Smooth muscle cell (in vitro differentiated cells): ENCODE measurements around the gene PARD3B. TPM values are rescaled to one million over a fixed set of nuclear protein-coding genes. Genes with fewer than 3 reads are reported as not detected.

Experiments
- DNase-seq: peaks from one replicate; lab custom pipeline; 2025; ENCODE audit not compliant: unreplicated experiment; lab: John Stamatoyannopoulos, UW
- H2AFZ ChIP-seq: fragments of 200-600 bp; sonication (generic); 2 replicates; pipeline ENCODE4 v1.6.0; 2016; ENCODE audit warnings: antibody characterized with exemption, low read depth, mild to moderate bottlenecking
- H3F3A ChIP-seq: fragments of 200-600 bp; sonication (generic); 2 replicates; pipeline ENCODE4 v1.6.0; 2017; ENCODE audit warnings: antibody characterized with exemption, low read depth
- H3K27ac ChIP-seq: fragments of 200-600 bp; sonication (generic); 2 replicates; pipeline ENCODE4 v1.5.1; 2016; ENCODE audit warnings: low read depth, mild to moderate bottlenecking
- H3K27me3 ChIP-seq: fragments of 200-600 bp; sonication (generic); 2 replicates; pipeline ENCODE4 v1.6.1; 2016; ENCODE audit warnings: low read depth, mild to moderate bottlenecking
- H3K36me3 ChIP-seq: fragments of 200-600 bp; sonication (generic); 2 replicates; pipeline ENCODE4 v1.5.1; 2016; ENCODE audit warnings: low read depth
- H3K4me1 ChIP-seq: fragments of 200-600 bp; sonication (generic); 2 replicates; pipeline ENCODE4 v1.5.1; 2016; ENCODE audit warnings: low read depth
- H3K4me2 ChIP-seq: fragments of 200-600 bp; sonication (generic); 2 replicates; pipeline ENCODE4 v1.6.0; 2016; ENCODE audit warnings: mild to moderate bottlenecking
- H3K4me3 ChIP-seq: fragments of 200-600 bp; sonication (generic); 2 replicates; pipeline ENCODE4 v1.5.1; 2016; ENCODE audit warnings: mild to moderate bottlenecking
- H3K79me2 ChIP-seq: fragments of 200-600 bp; sonication (generic); 2 replicates; pipeline ENCODE4 v1.6.0; 2016; ENCODE audit warnings: low read depth, mild to moderate bottlenecking
- H3K9ac ChIP-seq: fragments of 200-600 bp; sonication (generic); 2 replicates; pipeline ENCODE4 v1.6.0; 2016; ENCODE audit warnings: low read depth
- H3K9me3 ChIP-seq: fragments of 200-600 bp; sonication (generic); replicated peaks from 2 replicates; pipeline ENCODE4 v1.5.1; 2016; ENCODE audit warnings: low read depth
- H4K20me1 ChIP-seq: fragments of 200-600 bp; sonication (generic); 2 replicates; pipeline ENCODE4 v1.6.0; 2016; ENCODE audit warnings: low read depth
- WGBS: methylation state at CpG from one replicate; pipeline ENCODE4 v1.1.7; 2016; ENCODE audit warnings: low lambda C conversion rate; 5-methylcytosine and 5-hydroxymethylcytosine counted together
- polyA plus RNA-seq: library from polyadenylated mRNA; unstranded; fragments of >200 nt; fragmentation: Nextera tagmentation; extraction: Ambion mirVana; gene quantifications from 2 replicates; pipeline ENCODE4 v1.2.1, GENCODE V29; 2016
- total RNA-seq: library from RNA; depleted of rRNA; stranded (reverse); fragments of >200 nt; gene quantifications from 2 replicates; pipeline ENCODE4 v1.2.3, GENCODE V29; 2014
- TF ChIP-seq, protein P1 (sequence below): fragments of 200-600 bp; sonication (generic); IDR thresholded peaks from 2 replicates; pipeline ENCODE4 v1.5.1; 2017; ENCODE audit warnings: borderline replicate concordance, mild to moderate bottlenecking, antibody characterized with exemption; ENCODE audit not compliant: insufficient read depth, poor library complexity, severe bottlenecking

PARD3B gene
- total and polyA plus RNA-seq, 2 experiments from 2014 or later, result 3.3 to 12.2 TPM

DNA sequence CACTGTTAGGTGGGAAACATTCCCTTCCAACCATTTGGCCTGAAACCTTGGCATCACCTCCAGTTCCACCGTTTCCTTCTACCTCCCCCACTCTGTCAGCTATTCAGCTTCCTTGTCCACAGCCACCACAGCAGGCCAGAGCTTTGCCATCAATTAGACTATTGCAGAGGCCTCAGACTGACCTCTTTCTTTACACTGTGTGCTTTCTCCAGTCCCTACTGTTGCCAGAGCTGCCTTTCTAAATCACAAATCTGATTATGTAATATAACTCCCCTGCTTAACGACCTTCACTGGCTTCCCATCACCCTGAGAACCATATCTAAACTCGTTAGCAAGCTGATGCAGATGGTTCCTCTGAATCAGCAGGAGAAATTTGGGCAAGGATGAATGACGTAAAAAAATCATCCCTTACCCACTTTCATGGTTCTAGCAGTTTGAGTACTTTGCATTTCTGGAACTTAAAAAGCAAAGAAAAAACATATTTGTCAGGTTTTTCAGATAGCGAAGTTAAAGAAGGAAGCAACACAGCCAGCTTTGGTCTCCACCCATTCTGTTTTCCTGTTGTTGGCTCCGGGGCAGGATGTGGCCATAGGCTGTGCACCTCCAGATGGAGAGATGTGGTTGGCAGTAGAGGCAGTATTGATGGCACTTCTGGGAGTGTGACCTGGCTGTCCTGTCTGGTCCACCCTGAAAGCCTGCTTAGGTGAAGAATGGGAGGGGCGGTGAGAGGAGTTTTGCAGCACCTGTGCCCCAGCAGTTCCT lies 422.1 kb downstream of the PARD3B start:
- Histone ChIP-seq H3K27me3 (no peaks in the 10 kb centered on the region), H3K27ac (no peak overlapping the region), H3K9ac (no peak overlapping the region), H3K36me3 (no peaks in the 10 kb centered on the region), H3K79me2 (no peaks in the 10 kb centered on the region), H3K4me2 (no peak overlapping the region), H3K4me3 (no peak overlapping the region), H2AFZ (no peak overlapping the region), H3K9me3 (no peaks in the 10 kb centered on the region), H4K20me1 (no peaks in the 10 kb centered on the region), H3K4me1 (peaks cover 4% of the 10 kb centered on the region), H3F3A (no peaks in the 10 kb centered on the region)
- WGBS, result 87% methylated on average over 7 of the region's 7 CpGs
- TF ChIP-seq, protein P1, sequence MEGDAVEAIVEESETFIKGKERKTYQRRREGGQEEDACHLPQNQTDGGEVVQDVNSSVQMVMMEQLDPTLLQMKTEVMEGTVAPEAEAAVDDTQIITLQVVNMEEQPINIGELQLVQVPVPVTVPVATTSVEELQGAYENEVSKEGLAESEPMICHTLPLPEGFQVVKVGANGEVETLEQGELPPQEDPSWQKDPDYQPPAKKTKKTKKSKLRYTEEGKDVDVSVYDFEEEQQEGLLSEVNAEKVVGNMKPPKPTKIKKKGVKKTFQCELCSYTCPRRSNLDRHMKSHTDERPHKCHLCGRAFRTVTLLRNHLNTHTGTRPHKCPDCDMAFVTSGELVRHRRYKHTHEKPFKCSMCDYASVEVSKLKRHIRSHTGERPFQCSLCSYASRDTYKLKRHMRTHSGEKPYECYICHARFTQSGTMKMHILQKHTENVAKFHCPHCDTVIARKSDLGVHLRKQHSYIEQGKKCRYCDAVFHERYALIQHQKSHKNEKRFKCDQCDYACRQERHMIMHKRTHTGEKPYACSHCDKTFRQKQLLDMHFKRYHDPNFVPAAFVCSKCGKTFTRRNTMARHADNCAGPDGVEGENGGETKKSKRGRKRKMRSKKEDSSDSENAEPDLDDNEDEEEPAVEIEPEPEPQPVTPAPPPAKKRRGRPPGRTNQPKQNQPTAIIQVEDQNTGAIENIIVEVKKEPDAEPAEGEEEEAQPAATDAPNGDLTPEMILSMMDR, result no peak
- DNase-seq, result no peak

DNA sequence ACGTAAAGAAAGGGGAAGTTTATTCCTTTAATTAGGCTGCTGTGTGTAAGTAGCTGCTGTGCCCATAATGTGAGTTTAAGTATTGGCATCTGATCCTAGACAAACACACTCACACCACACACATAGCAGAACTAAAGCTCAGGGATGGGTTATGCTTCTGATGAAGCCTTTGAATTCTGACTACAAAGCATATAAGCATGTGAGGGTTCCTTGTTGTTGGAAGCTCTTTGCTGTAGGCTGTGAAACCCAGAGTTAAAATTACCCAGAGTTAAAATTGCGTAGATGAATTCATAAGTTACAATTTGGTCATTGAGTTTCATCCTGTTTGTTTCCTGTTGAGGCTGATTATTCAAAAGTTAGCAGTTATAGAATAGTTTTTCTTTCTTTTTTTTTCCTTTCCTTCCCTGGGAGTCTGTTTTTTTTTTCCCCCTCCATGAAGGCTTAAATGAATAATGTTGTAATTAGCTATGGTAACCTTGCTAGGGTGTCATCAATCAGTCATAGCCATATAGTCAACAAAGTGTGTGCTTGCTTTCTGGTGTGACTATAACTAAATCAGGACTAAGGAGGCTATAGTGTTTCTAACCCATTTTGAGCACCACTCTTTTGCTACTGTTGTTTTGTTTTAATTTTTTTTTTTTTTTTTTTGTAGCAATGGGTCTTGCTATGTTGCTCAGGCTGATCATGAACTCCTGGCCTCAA lies 426.1 kb downstream of the PARD3B start:
- no peaks in the 10 kb centered on the region for H3K9me3 ChIP-seq
- 83% methylated on average over 2 of the region's 2 CpGs for WGBS
- no peak overlapping the region for H2AFZ ChIP-seq
- H3K27ac ChIP-seq, result no peak overlapping the region
- DNase-seq, result no peak
- H3K9ac ChIP-seq, result no peak overlapping the region
- peaks cover 16% of the 10 kb centered on the region for H3K4me1 ChIP-seq
- no peak overlapping the region for H3K4me2 ChIP-seq
- no peak overlapping the region for H3K4me3 ChIP-seq
- H3F3A ChIP-seq, result no peaks in the 10 kb centered on the region
- H3K79me2 ChIP-seq, result no peaks in the 10 kb centered on the region
- TF ChIP-seq, protein P1, result no peak
- H3K36me3 ChIP-seq, result no peaks in the 10 kb centered on the region
- H3K27me3 ChIP-seq, result no peaks in the 10 kb centered on the region
- H4K20me1 ChIP-seq, result no peaks in the 10 kb centered on the region

DNA sequence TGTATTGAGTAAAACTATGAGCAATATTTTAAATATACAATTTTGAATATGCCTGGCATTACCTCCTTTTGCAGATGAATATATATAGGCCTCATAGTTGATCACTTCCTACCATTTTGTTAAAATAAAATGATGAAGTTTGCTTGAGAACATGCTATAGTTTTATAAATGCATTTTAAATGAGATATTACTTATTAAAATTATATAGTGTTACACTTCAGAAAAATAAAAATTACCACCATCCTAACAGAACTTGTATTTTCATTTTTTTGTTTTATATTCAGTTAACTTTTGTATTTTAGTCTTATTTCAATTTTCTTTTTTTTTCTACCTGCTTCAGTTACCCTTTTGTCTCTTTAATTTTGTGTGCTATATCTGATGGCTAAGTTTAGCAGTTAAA lies 426.9 kb downstream of the PARD3B start:
- Histone ChIP-seq H3K4me3 (no peak overlapping the region), H3K79me2 (no peaks in the 10 kb centered on the region), H3K9me3 (no peaks in the 10 kb centered on the region)

More for the DNA sequence above, 426.9 kb downstream of the PARD3B start:
- Histone ChIP-seq H4K20me1 (no peaks in the 10 kb centered on the region), H2AFZ (no peak overlapping the region), H3K27ac (no peak overlapping the region), H3K36me3 (no peaks in the 10 kb centered on the region), H3K9ac (no peak overlapping the region), H3F3A (no peaks in the 10 kb centered on the region), H3K4me1 (peaks cover 16% of the 10 kb centered on the region), H3K27me3 (no peaks in the 10 kb centered on the region), H3K4me2 (no peak overlapping the region)
- no peak for DNase-seq
- TF ChIP-seq, protein P1, result no peak
